Middle frontal gyrus (tissue), 1 donor: ENCODE data around the gene RPL19.

ENCODE experiments used
- DNase-seq: peaks from one replicate; pipeline ENCODE4 v3.0.0-alpha.2; 2015; ENCODE audit warnings: low spot score; ENCODE audit errors: extremely low spot score

Gene RPL19

DNA sequence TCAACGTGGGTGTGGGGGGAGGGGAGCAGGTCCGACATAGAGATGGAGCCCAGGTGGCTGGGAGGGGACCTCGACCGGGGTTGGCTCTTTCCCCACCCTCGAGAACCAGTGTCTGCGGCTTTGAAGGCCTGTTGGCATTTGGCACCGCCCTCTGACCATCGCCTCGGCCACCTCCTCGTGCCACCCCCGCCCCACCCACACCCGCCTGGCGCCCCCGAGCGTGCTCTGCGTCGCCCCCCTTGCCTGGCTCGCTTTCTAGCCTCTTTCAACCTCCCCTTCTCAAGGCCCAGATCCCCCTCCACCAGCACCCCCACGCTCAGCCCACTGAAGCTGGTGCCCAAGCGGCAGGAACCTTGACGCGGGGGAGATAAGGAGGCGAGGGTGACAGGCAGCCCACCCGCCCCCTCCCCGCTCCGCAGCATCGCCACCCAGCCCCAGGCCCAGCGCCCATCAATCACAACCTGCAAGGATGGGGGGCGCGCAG is 3.2 kb upstream of the RPL19 start:
- DNase-seq = no peak

DNA sequence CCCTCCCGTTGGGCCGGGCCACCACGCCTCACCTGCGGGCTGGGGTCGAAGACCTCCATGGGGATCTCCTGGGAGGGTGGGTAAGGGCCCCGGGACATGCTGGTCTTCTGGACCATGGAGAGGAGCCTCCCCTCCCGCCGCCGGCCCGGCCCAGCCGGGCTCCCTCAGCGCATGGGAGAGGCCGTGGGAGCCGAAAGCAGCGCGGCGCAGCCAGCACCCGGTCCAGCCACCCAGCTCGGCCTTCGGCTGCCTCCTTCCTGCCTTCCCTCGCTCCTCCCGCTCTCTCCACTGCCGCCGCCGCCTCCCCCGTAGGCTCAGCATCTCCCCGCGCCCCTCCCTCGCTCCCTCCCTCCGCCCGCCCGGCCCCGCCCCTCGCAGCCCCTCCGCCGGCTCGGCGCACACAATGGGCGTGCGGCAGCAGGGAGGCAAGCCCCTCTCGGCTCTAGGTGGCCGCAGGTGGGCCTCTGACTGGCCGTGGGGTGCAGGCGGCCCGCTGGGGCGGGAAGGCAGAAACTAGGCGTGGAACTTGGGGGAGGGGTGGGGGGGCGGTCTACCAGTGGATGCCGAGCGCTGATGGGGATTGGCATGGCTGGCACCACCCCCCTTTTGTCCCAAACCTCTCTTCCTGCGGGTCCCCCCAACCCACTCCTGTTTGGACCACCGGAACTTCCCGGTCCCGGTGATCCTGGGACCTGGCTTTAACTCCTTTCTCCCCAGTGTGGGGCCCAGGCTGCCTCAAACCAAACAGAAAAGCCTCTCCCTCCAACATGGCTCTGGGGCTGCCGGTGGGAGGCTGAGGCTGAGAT is 2.5 kb upstream of the RPL19 start, which contains the start of gene CACNB1:
Gene CACNB1 (minus strand): TSS at position 290 of the 806 bp plus-strand sequence. CDS start 174 bp downstream, at position 116.
- DNase-seq = peak; percentile 40

DNA sequence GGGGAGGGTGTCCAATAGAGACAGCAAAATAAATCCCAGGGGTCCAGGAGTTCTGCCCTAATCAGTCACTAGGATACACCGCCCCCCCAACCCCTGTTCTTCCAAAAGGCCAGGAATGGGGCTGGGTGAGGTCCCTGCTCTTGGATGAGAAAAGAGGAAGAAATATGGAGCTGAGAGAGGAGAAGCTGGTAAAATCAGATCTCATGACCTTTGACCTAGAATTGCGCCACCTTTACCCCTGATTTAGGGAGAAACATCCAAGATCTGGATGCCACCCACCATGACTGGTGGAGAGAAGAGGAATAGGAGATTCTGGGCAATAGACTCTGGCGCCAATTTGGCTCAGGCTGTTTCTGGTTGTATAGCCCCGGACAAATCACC is 1.9 kb upstream of the RPL19 start:
- no peak for DNase-seq

DNA sequence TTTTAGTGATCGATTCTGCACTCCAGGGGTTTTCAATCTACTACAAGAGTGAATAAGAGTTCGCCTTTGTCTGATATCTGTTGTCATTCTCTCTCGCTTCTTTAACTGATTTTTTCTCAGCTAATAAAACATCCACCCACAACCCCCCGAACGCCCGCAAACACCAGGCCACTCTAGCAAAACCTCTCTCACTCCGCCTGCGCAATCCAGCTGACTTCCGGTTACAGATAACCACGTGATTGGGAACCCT is 338 bp upstream of the RPL19 start:
- peak; percentile 83 for DNase-seq

DNA sequence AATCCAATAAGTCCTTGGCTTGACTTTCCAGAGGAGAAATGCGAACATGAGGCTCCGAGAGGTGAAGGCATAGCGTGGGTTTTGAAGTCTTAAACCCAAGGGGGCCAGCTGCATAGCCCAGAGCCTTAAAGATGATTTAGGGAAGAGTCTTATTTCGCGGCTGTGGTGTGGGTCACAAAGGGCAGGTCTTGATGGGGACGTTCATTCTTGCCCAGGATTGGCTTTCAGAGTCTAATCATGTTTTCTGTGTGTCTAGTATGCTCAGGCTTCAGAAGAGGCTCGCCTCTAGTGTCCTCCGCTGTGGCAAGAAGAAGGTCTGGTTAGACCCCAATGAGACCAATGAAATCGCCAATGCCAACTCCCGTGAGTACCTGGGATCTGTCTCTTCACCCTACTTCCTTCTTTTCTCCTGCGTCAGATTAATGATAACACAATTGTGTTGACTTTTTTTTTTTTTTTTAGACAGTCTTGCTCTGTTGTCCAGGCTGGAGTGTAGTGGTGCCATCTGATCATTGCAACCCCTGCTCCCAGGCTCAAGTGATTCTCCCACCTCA is 951 bp downstream of the RPL19 start:
- DNase-seq = no peak

DNA sequence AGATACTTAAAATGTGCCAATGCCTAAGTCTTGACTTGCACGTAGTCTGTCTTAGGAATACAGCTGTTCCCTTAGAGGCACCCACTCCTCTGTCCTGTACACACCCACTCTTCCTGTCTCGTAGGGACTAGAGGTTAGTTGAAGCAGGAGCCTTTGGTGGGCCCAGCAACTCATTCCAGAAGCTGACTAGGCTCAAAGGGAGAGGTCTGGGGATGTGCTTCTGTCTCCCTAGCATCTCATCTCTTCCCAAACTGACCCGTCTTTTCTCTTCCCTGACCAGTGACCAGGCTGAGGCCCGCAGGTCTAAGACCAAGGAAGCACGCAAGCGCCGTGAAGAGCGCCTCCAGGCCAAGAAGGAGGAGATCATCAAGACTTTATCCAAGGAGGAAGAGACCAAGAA is 4.2 kb downstream of the RPL19 start:
- no peak for DNase-seq

DNA sequence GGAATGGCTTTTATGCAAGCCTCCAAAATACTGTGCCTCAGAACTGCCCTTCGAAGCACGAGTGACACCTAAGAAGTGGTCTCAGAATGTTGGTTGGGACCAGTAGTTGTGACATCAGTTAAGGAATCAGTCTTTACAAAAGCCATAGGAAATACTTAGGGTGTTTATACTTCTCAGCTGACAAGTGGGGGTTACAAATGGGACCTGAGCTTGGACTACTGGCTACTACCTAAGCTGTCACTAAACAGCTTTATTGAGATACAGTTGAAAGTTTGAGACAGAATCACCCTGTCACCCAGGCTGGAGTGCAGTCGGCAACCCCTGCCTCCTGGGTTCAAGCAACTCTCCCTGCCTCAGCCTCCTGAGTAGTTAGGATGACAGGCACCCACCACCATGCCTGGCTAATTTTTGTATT is 5.0 kb downstream of the RPL19 start:
- no peak for DNase-seq

DNA sequence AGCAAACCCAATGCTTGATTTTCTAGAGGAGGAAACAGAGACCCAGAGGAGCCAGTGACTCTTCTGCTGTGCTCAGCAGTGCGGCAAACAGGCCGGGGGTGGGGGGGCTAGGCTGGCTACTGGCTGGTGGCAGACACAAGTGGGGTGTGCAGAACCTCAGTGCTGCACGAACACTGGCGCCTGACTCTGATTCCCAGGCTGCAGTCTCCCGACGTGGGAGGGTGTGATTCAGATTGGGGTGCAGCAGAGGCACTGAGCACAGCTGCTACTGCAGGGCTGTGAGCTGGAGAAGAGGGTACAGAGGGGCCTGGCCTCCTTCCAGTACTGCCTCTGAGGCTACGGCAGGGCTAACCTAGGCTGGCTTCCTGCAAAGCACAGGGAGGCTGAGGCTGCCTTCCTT is 8.1 kb downstream of the RPL19 start:
- DNase-seq = peak; percentile 66

DNA sequence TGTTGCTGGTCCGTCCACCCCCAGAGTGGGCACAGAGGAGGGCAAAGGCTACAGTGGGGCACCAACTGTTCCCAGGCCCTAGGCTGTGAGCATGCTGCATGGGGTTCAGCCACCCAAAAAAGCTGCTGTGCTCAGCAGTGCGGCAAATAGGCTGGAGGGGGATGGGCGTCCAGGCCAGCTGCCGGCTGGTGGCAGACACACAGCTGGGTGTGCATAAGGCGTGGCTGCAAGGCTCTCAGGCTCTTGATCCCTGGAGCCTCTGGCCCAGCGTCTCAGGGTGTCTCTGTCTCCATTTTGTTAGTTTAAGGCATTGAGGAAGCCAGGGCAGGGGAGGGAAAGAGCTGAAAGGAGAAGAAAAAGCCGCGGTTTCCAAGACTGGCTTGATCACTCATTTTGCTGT is 8.8 kb downstream of the RPL19 start:
- no peak for DNase-seq

DNA sequence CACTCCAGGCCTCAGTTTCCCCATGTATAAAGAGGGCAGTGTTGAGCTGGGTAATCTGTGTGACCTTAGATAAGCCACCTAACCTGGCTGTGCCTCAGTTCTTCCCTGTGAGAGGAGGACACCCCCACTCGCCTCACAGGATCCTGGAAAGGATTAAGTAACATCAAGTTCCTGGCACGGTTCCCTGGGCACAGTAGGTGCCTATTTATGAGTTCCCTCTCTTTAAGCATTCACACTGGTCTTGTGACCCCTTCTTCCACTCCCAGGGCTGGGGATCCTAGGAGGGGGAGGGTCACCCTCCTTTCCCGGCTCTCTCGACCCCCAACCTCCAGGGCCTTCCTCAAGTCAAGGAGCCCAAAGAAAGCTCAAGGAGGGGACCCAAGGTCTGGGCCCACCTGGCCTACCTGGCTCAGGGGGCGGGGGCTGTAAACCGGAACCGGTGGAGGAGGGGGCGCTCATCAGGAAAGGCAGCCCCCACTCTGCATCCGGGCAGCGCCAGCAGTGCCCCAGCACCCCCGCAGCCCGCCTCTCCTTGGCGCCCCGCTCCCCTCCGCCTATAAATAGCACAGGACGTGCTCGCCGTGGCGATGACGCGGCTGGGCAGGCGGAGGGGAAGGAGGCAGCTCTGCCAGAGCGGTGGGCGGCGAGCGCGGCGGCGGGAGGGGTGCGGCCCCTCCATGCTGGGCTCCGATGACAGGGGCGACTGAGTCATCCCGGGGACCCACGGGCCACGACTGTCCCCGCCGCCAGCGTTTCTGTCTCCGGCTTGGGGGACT is 9.4 kb downstream of the RPL19 start:
- peak; percentile 16 for DNase-seq

DNA sequence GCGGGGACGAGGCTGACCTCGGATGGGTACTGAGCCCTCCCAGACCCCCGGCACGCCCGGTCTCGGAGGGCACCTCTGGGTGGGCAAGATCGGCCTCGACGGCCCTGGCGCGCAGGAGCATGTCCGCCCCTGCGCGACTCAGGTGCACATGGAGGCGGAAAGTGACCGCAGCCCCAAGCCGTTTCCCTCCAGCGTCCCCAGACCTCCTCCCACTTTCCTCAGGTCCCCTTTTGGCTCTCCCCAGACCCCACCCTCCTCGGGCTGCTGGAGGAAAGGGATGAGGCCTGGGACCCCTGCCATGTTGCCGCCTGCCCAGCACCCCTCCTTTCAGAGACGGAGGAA is 10.0 kb downstream of the RPL19 start:
- DNase-seq = no peak

DNA sequence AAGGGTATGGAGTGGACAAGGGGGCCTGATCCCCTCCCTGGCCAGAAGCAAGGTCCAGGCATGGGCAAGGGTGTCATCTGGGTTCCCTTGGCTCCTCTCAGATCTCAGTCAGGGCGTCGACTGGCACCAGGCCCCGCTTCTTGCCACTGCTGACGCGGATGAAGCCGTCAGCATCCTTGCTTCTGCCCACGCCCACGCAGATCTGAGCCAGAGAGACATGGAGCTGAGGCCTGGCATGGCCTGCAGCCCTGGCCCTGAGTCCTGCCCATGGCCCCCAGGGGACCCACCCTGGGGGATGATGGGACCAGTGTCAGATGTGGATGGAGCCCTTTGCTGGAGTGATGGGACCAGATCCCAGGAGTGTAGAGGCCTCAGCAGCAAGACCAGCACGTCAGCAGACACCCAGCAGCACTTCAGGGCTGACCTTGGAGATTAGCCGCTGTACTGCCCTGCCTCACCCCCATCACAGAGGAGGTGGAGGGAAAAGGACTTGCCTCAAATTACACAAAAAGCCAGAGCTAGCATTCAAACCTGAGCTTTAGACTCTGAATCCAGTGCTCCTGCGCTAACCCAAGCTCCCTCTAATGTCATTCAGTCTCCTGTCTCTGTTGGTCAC is 12.2 kb downstream of the RPL19 start:
- no peak for DNase-seq

DNA sequence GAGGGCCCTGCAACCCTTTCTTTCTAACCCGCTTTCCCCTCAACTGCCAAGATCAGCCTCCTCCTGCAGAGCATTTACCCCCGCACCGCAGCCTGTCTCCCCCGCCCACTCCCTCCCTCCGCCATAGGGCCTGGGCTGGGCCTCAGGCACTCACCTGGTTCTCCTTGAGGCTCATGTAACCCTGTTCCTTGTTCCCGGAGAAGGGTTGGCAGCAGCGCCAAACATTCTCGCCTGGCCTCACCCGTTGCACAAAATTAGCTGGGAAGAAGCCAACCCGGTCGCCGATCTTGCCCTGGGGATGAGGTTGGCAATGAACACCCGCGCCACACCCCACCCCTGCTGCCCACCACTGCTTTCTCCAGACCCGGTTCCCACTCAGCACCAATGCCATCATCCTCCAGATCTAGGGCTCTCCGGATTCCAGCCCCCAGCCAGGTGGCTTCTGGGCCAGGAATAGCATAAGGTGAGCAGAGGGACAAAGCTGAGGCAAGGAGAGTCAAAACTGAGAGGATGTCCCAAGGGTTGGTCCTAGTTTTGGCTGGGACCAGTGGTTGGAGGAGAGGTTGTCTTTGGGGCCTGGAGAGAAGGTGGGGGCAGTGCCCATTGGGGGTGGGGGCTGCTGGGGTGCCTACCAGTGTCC is 12.9 kb downstream of the RPL19 start:
- no peak for DNase-seq

DNA sequence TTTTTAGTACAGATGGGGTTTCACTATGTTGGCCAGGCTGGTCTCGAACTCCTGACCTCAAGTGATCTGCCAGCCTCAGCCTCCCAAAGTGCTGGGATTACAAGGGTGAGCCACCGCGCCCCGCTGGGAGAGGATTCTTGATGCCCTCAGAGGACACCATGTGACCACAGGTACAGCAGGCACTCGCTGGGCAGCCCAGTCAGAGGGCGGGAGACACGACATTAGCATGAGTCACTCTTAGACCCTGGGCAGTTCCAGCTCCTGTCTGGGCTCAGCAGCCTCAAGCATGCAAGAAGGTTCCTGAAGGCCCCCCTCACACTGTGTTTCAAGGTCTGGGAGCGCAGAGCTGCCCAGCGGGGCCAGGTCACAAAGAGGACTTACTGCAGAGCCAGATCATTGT is 13.8 kb downstream of the RPL19 start:
- no peak for DNase-seq

DNA sequence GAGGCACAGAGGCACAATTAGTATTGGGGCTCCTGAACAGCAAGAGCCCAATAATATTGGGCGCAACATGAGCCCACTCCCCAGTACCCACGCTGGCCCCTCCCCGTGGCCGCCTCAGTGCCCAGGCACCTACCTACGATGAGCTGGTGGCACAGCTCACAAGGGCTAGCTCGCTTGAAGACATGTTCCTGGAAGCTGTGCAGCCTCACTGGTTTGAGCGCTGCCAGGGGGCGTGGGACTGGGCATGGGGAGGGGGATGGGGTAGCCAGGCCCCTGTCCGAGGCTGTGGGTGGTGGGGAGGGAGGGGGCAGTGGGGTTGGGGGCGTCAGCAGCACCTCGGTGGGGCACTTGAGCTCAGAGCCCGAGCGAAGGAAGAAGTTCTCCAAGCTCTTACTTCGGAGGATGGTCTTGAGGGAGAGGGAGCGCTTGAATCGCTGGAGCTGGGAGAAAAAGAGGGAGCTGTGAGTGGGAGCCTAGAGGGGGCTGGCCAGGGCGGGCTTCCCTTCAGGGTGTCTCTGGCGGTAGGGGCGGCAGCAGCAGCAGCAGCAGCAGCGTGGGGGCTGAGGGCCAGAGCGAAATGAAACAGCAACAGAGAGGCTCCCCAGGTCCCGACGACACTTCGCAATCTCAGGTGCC is 17.8 kb downstream of the RPL19 start:
- no peak for DNase-seq

DNA sequence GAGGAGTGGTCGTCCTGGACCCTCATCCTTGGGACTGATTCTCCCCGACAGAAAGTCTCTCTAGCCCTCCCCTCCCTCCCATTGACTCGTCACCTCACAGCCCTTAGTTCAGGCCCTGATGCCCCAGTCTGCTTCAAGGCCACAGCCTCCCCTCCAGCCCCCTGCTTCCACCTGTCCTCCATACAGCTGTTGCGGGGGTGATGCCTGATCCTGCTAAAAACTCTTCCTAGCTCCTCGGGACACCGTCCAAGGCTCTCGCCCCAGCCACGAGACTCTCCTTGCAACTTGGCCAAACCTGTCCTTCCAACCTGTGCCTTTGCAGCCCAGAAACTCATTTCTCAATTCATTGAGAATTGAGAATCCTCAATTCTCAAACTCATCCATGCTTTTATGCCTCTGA is 18.8 kb downstream of the RPL19 start:
- no peak for DNase-seq

DNA sequence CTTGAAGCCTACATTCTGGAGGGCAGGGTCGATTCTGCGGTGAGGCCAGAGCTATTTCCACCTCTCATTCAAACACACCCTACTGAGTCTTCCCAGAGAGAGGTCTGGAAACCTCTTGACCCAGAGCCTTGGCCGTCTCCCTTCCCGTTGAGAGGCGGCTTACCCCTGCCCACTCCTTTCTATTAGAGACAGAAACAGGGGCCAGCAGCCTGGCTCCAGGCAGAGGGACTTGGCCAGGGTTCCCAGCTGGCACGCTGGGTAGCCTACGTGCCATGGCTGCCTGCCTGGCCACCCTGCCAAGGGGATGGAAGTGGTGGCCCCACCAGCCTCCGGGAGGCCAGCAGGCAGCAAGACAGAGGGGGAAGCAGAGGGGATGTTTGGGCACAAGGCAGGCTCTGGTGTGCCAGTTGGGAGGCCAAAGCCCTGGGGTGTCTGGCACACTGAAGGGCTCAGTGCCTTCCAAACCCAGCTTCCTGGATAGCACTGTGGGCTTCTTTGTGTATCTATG is 19.6 kb downstream of the RPL19 start:
- no peak for DNase-seq

DNA sequence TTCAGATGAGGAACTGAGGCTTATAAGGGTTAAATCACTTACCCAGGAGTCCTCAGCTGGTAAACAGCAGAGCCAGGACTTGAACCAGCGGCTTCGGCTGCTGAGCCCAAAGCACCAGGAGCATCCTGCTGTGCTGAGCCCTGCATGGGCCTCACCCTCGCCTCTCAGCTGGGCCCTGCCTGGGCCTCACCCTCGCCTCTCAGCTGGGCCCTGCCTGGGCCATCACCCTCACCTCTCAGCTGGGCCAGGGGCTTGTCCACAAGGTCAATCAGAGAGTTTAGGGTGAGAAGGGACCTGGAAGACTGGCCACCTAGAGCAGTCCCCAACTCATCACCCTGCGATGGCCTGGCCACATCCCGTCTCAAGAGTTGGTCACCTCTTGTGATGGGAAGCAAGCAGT is 21.5 kb downstream of the RPL19 start:
- no peak for DNase-seq

DNA sequence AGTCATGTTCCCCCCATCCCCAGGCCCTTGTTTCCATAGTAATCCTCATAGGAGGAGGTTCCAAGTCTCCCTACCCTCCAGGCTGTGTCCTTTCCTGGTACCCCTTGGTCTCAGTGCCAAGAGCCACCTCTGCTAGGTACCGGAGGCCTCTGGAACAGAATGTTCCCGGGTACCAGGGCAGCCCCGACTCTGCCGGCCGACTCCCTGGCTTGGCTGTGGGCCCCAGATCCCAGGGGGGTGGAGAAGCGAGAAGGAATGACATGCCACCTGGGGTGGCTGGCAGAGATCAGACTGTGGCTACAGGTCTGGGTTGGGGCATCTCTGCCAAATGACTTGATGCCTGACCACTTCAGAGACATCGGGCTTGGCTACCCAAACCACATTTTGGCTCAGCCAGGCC is 22.1 kb downstream of the RPL19 start:
- no peak for DNase-seq

DNA sequence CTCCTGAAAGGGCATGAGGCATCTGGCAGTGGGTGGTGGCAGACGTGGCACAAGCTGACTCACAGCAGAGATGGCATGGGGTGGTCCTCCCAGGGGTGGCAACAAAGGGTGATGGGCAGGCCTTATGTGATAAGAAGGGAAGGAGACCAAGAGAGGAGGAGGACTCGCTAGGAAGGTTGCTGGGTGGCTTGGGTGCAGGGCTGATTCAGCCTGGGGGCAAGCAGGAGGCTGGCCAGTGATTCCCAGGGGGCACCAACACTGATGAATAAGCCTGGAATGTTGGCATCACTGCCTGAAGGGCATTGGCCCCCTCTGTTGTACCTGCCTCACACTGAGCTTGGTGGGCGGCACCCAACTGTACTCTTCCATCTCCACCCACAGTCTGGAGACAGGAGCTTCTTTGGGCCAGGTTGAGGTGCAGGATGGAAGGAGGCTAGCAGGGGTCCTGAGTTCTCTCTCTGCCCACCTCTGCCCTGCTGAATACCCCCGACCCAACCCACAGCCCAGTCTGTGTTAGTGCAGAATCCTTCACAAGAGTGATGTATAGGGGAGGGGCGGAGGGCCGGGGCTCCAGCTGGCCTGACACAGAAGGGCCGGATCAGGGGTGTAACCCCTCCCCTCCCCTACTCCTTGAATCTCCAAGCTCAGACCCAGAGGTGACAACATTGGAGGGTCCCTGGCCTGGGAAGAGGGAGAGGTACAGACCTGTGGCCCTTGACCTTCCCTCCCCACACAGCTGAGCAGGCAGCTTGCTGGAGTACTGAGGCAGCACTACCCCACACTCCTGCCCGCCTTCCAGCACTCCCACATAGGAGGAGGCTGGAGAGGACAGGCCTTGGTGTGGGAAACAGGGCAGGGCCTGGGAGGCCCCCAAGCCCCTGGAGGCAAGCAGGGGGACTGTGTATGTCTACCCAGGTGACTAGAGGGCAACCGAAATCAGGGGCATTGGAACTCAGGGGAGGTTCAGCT is 23.1 kb downstream of the RPL19 start:
- DNase-seq = no peak
